Astrocyte (in vitro differentiated cells and primary cell): Measurements from ENCODE around the gene EXOSC6.

ENCODE experiments used
- EZH2 ChIP-seq: IDR thresholded peaks from 2 replicates; pipeline ENCODE4 v1.6.1; 2012; ENCODE audit warnings: mild to moderate bottlenecking, low read length, inconsistent platforms; ENCODE audit not compliant: insufficient read depth
- TF ChIP-seq, protein P1 (sequence below): IDR thresholded peaks from 2 replicates; pipeline ENCODE4 v1.5.1; 2011; ENCODE audit warnings: low read depth, mild to moderate bottlenecking, inconsistent platforms, low read length, moderate library complexity; ENCODE audit not compliant: insufficient read depth

DNA sequence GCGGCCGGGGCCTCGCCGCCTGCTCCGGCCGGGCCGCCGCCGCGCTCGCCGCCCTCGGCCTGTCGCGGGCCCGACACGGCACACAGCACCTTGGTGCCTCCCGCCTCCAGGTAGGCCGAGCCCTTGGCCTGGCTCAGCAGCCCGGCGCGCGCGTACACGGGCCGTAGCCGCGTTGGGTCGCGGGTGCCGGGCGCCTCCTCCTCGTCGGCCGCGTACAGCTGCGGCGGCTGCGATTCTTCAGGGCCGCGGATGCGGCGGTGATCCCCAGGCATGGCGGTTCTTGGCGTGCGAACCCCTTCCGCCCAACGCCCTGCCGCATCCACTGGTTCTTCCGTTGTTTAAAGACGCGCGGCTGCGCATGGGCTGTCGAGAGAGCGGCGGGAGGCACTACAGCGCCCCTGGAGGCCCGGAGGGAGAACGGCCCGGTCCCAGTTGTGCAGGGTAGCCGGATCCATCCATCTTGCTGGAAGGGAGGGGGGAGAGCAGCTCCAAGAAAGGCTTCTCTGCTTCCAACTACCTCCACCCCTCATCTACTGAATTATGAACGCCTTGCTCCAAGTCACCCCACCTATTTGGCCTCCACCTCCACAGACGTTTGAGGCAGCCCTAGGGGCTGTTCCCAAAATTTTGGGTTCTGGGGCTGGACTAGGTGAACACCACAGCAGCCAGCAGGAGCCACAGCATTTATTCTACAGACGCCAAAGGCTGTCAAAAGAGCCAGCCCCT is at the start of gene EXOSC6:
- TF ChIP-seq, protein P1, sequence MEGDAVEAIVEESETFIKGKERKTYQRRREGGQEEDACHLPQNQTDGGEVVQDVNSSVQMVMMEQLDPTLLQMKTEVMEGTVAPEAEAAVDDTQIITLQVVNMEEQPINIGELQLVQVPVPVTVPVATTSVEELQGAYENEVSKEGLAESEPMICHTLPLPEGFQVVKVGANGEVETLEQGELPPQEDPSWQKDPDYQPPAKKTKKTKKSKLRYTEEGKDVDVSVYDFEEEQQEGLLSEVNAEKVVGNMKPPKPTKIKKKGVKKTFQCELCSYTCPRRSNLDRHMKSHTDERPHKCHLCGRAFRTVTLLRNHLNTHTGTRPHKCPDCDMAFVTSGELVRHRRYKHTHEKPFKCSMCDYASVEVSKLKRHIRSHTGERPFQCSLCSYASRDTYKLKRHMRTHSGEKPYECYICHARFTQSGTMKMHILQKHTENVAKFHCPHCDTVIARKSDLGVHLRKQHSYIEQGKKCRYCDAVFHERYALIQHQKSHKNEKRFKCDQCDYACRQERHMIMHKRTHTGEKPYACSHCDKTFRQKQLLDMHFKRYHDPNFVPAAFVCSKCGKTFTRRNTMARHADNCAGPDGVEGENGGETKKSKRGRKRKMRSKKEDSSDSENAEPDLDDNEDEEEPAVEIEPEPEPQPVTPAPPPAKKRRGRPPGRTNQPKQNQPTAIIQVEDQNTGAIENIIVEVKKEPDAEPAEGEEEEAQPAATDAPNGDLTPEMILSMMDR = peak; percentile 72
- TF ChIP-seq EZH2 = no peak
